GM11168 (cell line): ENCODE results near the gene NPAS3.

ENCODE experiments used
- in situ Hi-C: fragments of 300-500 bp; cut with MboI; formaldehyde crosslinking; loops from one replicate; pipeline ENCODE4 v1.12.0; 2022; ENCODE audit warnings: low sequenced_read_pairs; ENCODE audit not compliant: unreplicated experiment

NPAS3 gene

DNA sequence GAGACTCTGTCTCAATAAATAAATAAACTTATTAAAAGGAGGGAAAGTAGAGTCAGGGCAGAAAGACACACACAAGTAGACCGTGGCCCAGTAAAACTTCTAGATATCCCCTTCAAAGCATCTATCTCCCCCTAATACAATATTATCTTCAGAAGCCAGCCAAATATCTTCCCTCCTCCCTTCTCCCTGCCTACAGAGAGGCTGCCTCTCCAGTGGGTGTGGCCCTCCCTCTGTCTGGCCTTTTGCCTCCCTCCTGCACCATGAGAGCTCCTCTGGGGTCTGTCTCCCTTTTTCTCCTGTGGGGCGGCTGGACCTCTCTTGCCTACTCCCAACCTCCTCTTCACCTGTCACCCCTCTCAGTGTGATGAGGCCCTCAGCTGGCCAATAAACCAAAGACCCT is 873.0 kb downstream of the NPAS3 start:
- in situ Hi-C loops = no loop called here

DNA sequence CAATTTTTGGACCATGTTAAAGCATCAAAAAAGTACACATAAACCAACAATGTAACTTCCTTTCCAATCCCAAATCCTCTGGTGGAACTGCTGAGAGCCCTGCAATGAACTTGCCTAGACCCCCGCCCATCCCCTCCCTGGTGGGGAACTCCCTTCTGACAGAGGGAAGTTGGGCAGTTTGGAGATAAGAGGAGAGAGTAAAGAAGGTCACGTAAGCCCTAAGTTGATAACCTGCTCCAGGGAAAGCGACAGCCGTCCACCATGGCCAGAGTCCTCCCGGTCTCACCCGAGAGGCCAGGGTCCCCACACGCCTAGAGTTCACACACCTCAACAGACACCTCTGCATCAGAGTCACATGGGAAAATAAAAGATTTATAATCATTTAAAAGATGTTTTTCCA is 873.5 kb downstream of the NPAS3 start:
- in situ Hi-C loops = no loop called here

DNA sequence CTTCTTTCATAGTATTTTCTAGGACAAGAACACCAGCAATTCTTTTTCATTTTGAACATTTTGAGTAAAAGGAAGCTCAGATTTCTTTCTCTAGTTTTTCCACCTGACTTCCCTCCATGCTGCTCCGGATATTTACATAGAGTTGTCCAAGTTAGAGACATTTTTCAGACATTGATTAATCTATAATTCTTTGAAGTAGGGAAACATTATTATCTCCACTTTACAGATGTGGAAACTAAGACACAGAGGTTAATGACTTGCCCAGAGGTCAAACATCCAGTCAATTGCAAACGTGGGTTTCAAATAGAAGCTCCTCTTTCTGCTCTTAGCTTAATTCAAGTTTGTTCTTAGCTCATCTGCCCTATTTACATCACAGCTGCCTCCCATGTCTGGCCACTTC is 873.9 kb downstream of the NPAS3 start:
- in situ Hi-C loops = no loop called here

DNA sequence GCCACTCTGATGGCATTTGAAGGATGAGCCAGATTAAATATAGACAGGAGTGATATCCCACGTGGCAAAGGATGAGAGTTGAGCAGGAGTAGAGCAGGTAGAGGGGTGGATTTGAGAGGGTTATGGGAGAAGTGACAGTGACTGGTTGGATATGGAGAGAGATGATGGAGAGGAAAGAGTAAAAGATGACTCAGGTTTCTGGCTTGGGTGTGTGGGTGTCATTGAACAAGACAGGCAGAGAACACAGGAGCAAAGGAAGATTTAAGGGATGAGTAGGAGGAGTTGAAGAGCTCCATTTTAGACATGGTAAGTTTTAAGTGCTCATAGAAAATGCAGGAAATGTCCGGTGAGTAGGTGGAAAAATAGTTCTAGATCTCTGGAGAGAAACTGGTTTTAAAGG is 875.3 kb downstream of the NPAS3 start:
- in situ Hi-C loops = no loop called here

DNA sequence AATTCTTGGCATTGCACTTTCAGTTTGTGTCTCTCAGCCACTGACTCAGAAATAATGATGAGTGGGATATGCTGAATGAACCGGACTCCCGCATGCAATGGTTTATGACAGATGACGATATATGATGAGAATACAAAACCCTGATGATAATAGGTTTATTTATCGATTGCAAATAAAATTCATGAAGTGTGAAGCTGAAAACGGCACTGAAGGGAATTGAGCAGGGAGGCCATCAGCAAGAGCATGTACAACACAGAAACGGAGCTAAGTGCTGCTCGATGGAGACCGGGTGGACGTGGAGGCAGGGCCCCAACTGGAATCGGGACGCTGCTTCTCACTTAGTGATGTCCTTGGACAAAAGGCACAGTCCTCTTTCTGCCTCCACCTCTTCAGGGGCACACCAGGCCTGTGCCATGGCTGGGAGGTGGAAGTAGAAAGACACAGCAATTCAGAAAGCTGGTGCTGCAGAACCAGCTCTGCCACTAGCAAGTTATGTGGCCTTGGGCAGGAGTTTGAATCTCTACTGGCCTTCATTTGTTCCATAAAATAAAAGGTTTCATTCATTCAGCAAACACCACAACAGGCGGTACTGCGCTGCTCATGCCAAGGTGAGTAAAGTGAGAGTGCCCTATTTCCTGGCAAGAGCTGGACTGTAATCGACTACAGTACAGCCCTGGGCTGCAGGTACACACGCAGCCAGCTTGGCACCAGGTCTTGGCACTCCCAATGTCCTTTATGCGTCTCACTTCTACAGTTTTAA is 895.2 kb downstream of the NPAS3 start:
- in situ Hi-C loops = no loop called here

DNA sequence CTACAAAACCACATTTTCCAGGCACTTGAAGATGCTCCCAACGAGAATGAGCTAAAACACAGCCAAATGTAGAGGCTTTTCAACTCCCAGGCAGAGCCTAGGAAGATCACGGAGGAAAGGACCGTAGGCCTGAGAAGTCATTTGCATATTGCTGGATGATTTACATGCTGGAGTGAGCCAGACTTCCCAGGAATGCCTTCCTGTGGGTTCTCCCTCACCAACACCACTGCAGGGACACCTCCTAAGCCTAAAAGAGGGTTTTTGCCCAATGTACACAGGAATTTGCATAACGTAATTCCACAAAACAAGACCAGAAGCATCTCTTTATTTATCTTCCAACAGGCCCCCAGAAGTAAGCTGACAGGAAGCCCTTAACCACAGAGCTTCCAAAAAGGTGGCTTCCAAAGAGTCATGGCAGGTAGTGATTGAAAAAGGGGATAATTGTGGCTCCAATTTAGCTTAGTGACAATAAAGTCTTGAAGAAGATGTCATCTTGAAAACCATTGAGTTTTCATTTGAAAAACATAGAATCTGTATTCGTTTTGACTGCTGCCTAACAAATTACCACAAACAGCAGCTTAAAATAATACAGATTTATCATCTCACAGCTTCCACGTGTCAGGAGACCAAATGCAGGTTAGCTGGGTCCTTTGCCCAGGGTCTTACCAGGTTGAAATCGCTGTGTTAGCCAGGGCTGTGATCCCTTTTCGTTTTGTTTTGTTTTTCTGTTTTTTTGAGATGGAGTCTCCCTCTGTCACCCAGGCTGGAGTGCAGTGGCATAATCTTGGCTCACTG is 896.0 kb downstream of the NPAS3 start:
- in situ Hi-C loops = loop anchor here (5.0 kb wide), 2 partner anchors 258 to 388 kb away; no protein-coding TSS in a partner anchor

DNA sequence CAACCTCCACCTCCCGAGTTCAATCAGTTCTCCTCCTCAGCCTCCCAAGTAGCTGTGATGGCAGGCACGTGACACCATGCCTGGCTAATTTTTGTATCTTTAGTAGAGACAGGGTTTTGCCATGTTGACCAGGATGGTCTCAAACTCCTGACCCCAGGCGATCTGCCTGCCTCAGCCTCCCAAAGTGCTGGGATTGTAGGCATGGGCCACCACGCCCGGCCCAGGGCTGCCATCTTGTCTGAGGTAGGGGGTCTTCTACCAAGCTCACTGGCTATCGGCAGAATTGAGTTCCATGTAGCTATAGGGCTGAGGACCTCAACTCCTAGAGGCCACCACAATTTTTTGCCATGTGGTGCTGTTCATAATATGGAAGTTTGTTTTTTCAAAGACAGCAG is 896.6 kb downstream of the NPAS3 start:
- in situ Hi-C loops = loop anchor here (5.0 kb wide), 2 partner anchors 257 to 387 kb away; no protein-coding TSS in a partner anchor

DNA sequence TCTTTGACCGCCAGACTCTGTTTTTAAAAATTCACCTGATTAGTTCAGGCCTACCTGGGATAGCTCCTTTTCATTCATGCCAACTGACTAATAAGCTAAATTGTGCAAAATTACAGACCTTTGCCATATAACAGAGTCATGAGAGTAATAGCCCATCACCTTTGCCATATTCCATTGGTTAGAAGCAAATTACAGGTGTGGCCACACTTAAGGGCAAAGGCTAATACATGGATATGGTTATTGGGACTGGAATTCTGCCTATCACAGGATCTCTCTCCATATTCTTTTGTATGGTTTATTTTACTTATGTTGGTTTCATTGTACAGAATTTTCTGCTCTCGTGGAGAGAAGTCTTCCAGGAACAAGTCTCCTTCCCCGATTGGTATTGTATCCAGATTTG is 897.0 kb downstream of the NPAS3 start:
- in situ Hi-C loops = loop anchor here (5.0 kb wide), 2 partner anchors 257 to 387 kb away; no protein-coding TSS in a partner anchor

DNA sequence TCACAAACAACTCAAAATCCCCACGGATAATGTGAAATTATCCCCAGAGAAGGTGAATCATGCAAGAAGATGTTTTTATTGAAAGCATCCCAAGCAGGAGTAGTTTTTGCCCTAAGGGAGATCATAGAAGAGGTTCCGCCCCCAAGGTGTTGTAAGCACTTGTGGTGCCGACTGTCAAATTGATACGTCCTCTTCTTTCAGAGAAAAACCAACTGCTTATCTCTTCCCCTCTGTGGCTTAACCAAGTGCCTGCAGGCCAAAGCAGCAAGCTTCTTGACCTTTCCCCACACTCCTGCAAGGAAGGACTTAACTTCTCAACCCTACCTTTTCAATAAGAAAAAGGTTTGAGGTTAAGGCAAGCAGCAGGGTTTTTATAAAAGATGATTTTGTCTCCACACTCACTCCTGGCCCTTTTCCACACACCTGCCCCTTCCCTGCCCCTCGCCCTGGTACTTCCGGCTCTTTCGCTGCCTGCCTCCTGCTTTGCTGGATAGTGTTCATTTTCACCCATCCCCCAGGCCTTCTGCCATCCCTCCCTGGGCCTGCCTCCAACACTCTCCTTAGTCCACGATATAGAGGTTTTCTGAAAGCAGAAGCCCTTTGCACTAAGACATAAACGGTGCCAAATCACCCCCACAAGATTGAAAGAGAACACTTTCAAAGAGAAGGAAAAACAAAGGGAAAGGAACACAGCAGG is 897.7 kb downstream of the NPAS3 start:
- in situ Hi-C loops = loop anchor here (5.0 kb wide), 2 partner anchors 256 to 386 kb away; no protein-coding TSS in a partner anchor

DNA sequence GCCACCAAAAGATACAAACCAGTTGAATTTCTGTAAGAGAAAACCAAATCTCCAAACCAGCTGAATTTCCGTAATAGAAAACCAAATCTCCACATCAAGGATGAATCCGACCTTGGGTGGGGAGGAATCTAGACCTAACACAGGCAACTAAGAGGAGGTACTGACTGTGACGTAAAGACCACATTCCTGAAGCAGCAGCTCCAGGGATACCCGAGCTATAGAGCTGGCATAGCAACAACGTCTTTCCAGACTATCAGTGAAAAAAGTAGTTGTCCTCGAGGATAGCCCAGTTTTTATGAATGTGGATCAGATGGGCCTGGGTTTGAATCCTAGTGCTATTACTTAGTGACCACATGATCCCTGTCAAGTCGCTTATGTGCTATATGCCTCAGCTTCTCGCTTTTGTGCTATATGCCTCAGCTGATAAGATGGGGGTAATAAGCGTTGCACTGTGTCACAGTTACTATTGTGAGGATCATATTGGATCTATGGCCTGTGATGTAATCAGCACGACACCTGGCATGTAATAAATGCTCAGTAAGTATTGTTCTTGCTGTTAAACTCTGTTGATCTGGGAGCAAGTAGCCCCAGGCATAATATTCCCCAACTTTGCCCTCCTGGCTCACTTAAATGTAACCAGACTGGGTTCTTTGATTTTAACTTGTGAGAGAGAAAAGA is 898.4 kb downstream of the NPAS3 start:
- in situ Hi-C loops = loop anchor here (5.0 kb wide), 2 partner anchors 255 to 385 kb away; no protein-coding TSS in a partner anchor

DNA sequence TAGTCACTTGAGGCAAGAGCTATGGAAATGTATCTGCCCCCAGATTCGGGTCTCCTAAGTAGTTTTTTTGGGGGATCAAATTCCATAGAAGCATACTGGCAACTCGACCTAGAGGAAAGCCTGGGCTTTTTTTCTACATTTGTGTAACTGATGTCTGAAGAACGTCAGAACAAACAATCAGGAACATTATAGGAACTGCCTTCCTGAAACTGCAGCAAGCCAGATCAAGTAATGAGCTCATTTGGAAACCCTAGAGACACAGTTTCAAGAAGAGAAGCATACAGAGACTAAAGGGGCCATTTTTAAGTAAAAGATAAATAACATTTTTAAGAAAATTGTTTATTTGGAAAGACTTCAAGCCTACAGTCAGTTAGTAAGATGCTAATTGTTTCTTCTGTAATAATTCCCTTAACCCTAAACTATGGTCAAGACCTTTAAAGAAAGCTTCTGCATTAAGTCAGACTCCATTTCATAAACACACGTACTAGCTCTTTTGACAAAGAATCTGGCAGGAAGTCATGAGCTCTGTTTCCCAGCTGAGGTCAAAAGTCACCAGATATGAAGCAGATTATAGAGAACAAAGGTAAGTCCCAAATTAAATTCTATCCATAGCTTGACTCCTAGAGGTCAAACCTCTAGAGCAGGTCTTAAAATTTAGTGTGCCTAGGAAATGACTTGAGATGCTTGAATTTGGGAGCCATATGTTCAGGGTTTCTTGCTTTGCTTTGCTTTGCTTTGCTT is 899.4 kb downstream of the NPAS3 start:
- in situ Hi-C loops = loop anchor here (5.0 kb wide), 2 partner anchors 254 to 384 kb away; no protein-coding TSS in a partner anchor

DNA sequence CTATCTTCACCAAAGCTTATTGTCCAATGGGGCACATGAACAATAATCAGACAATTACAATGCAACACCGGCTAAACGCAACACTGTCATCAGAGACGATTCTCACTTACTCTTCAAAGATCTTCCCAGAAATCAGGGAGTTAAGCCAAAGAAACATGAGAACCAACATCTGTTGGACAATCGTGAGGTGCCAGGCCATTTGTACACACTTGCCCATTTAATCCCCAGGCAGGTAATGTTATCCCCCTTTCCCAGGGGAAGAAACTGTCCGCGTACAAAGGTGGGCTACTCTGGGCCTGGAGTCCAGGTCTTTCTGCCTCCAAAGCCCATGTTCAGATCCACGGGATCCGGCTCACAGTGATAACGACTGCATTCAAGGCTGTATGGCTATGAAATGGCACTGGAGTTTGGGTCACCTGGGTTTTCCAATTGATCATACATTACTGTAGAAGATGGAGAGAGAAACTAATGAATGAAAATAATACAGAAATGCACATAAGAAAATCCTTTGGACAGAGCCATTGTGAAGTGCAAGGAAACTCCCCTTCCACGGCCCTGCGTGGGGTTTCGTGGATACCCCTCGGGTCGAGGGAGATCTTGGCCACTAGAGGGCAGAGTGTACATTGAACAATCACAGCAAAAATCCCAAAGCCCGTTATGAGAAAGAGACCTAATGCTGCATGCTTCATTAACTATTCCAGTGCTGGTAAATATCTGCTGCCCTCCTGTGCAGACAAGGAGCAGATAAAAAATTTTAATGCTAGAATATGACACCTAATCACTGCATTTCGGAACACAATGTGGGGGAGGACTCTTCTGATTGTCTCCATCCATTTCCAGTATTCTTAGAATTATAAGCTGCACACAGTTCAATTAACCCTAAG is 900.8 kb downstream of the NPAS3 start:
- in situ Hi-C loops = loop anchor here (5.0 kb wide), 2 partner anchors 253 to 383 kb away; no protein-coding TSS in a partner anchor

DNA sequence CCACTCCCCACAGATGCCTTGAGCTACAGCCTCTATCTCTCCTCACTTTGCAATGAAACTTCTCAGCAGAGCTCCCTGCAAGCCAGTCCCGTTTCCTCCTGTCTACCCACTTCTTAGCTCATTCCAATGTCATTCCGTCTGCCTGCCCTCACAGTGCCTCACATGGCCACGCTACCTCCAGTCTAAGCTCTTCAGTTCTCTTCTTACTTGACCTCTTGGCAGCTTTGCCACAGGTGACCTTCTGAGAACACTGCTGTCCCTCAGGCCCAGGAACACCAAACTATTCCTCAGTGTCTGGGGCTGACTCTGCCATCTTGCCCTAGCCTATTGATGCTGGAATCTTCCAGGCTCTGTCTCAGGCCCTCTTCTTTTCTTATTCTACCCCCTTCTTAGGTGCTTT is 902.1 kb downstream of the NPAS3 start:
- in situ Hi-C loops = no loop called here

DNA sequence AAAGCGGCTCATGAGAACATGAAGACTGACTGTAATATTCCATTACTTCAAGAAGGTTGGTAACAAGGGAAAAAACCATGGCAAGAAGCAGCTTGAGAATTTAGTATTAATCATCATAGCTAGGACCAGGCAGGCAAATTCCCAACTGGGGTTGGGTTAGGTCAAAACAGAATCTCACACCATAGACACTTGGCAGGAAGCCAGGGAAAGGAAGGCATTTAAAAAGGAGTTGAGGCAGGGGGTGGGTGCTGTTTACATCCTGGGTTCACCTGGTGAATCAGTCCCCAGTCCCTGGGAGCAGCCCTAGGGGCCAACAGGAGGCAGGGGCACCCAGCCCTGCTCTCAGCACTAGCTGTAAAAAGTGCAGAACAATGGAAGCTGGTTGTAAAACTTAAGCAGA is 903.6 kb downstream of the NPAS3 start:
- in situ Hi-C loops = no loop called here

DNA sequence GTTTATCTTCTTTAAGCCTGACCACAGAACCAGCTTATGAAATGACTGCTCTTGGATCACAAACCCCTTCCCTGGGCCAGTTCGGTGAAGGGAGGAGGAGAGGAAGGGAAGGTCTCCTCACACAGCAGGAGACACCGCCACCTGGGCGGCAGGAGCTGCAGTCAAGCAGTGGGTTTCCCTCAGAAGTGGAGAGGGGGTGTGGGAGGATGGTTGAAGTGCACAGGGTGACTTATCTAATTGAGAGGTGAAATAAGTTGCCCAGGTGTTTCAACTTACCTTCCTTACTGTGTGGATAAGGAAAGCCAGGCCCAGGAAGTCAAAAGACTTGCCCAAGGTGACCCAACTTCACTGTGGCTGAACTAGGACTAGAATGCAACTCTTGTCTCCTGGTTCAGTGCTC is 905.4 kb downstream of the NPAS3 start:
- in situ Hi-C loops = no loop called here

DNA sequence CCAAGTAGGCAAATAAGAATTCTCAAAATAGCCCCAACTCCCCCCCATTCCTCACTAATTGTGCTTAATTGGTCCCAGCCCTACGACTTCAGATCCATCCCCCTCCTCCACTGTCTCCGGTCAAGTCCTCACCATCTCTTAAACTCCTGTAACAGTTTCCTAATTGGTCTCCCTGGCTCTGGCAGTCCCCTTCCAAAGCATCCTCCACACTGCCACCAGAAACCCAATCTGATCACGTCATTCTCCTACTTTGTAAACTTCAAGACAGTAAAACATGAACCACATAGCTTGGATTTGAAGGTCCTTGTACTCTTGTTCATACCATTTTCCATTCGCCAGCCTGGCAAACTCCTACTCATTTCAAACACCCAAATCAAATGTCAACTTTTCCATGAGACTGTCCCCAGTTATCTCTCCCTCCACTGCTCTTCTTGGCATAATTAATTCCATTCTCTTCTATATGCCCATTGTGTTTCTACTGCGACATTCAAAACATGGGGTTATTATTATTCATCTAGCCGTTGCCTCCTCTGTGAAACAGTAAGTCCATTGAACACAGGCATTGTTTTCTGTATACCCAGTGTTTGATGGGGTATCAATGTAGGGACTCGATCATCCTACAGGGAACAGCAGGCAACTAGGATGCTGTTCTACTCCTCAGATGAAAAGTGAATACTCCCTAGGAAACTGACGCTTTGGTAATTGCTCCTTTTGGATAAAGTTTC is 907.6 kb downstream of the NPAS3 start:
- in situ Hi-C loops = no loop called here

DNA sequence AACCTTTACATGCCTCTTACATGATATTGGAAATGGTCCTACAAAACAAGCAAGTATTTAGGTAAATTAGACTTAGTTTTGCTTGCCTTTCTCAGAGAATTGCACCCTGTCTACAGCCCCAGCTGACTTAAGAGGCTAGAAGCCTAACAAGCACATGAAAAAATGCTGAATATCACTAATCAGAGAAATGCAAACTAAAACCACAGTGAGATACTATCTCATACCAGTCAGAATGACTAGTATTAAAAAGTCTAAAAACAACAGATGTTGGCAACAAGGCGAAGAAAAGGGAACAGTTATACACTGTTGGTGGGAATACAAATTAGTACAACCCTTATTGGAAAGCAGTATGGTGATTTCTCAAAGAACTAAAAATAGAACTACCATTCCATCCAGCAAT is 908.4 kb downstream of the NPAS3 start:
- in situ Hi-C loops = no loop called here

DNA sequence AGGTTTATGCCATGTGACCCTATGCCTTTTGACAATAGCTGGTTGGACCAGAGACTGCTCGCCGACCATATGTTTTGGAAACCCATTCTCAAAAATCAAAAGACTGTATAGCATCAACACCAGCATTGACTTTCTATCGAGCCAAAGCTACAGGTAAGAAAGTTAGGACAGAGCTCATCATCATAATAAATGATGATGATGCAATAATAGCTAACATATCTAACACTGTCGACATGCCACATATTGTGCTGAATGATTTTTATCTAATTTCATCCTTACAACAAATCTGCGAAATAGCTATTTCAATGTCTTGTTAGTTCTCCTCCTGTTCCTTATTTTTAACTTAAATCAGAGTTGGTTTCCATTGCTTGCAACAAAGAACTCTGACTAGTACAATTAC is 909.3 kb downstream of the NPAS3 start:
- in situ Hi-C loops = no loop called here
